HT-29 (cell line): ENCODE results near the gene NAV2. TPM values are rescaled to one million over a fixed set of nuclear protein-coding genes. Genes with fewer than 3 reads are reported as not detected.
"Not testable (repeated sequence)": the region's sequence is repeated elsewhere in the genome, so short reads cannot be mapped to it uniquely, and the experiment has no call there.

Source experiments
- DNase-seq: peaks from one replicate; pipeline ENCODE4 v3.0.0-alpha.2; 2015; ENCODE audit warnings: low spot score
- total RNA-seq: library from RNA; depleted of rRNA; stranded (reverse); fragments of >200 nt; shearing (Covaris generic); gene quantifications from 2 replicates; pipeline ENCODE4 v1.2.3, GENCODE V29; 2014

The NAV2 gene
- total RNA-seq, 1 experiment from 2014 or later = 0.05 TPM

- DNase-seq = no peak
Observed at GRCh38 chr11:19949606-19950005, 237.0 kb downstream of the NAV2 start.

- DNase-seq = peak; percentile 87
Observed at GRCh38 chr11:19951558-19952115, 239.0 kb downstream of the NAV2 start.

GRCh38 chr11:19952116-19952605 lies 239.5 kb downstream of the NAV2 start:
- DNase-seq = no peak

GRCh38 chr11:19952911-19953310 lies 240.3 kb downstream of the NAV2 start:
- no peak for DNase-seq

GRCh38 chr11:19953336-19953735 lies 240.7 kb downstream of the NAV2 start:
- DNase-seq = no peak

GRCh38 chr11:19953909-19954308 lies 241.3 kb downstream of the NAV2 start:
- DNase-seq = peak; percentile 62

GRCh38 chr11:19954899-19955298 lies 242.3 kb downstream of the NAV2 start:
- DNase-seq = no peak

- no peak for DNase-seq
Observed at GRCh38 chr11:19955660-19956059, 243.0 kb downstream of the NAV2 start.

GRCh38 chr11:19956228-19956627 lies 243.6 kb downstream of the NAV2 start:
- no peak for DNase-seq

GRCh38 chr11:19957294-19957943 lies 244.8 kb downstream of the NAV2 start:
- DNase-seq = no peak

GRCh38 chr11:19958204-19958603 lies 245.6 kb downstream of the NAV2 start:
- no peak for DNase-seq

- DNase-seq = no peak
Observed at GRCh38 chr11:19959210-19959609, 246.6 kb downstream of the NAV2 start.

- DNase-seq = no peak
Observed at GRCh38 chr11:19959648-19960059, 247.0 kb downstream of the NAV2 start.

GRCh38 chr11:19960410-19960809 lies 247.8 kb downstream of the NAV2 start:
- not testable (repeated sequence) for DNase-seq

GRCh38 chr11:19961225-19961624 lies 248.6 kb downstream of the NAV2 start:
- DNase-seq = no peak

GRCh38 chr11:19962053-19962800 lies 249.6 kb downstream of the NAV2 start:
- no peak for DNase-seq

GRCh38 chr11:19962801-19963175 lies 250.2 kb downstream of the NAV2 start:
- no peak for DNase-seq

GRCh38 chr11:19963697-19964387 lies 251.2 kb downstream of the NAV2 start:
- no peak for DNase-seq

GRCh38 chr11:19966441-19966840 lies 253.8 kb downstream of the NAV2 start:
- DNase-seq = no peak

GRCh38 chr11:19966927-19967326 lies 254.3 kb downstream of the NAV2 start:
- no peak for DNase-seq

- no peak for DNase-seq
Observed at GRCh38 chr11:19967787-19968186, 255.2 kb downstream of the NAV2 start.

GRCh38 chr11:19968860-19969259 lies 256.2 kb downstream of the NAV2 start:
- no peak for DNase-seq
